ENCODE data around the gene ZFAND3.

Gene ZFAND3

GRCh38 chr6:37820718-37821079, 1.2 kb downstream of the ZFAND3 start:
- DNase-seq (ENCODE audit: low read depth, low spot score), result no peak
- Histone ChIP-seq H3K9me3 (ENCODE audit: insufficient read depth, low read length) (no peaks in the 10 kb centered on the region), H3K36me3 (ENCODE audit: insufficient read depth, insufficient read length, low read length) (no peaks in the 10 kb centered on the region), H3K27me3 (ENCODE audit: insufficient read depth, insufficient read length) (no peaks in the 10 kb centered on the region), H3K9ac (ENCODE audit: insufficient read length, low read depth) (peak overlapping the region; percentile 66), H3K4me1 (ENCODE audit: insufficient read depth, insufficient read length) (no peaks in the 10 kb centered on the region), H3K4me3 (ENCODE audit: insufficient read length, low read depth) (peak overlapping the region; percentile 59)
- TF ChIP-seq SUZ12 (IDR thresholded peaks at IDR 0.05; ENCODE audit: extremely low read depth, insufficient read depth, insufficient read length) (no peak), YY1 (IDR thresholded peaks at IDR 0.05; ENCODE audit: insufficient read depth, insufficient read length) (no peak), ZNF274 (IDR thresholded peaks at IDR 0.05; ENCODE audit: low read depth, low read length) (no peak)

- no peak for TF ChIP-seq YY1 (IDR thresholded peaks at IDR 0.05; ENCODE audit: insufficient read depth, insufficient read length)
- TF ChIP-seq SUZ12 (IDR thresholded peaks at IDR 0.05; ENCODE audit: extremely low read depth, insufficient read depth, insufficient read length), result no peak
- no peak for TF ChIP-seq ZNF274 (IDR thresholded peaks at IDR 0.05; ENCODE audit: low read depth, low read length)
- Histone ChIP-seq H3K4me1 (ENCODE audit: insufficient read depth, insufficient read length) (no peaks in the 10 kb centered on the region), H3K9ac (ENCODE audit: insufficient read length, low read depth) (no peak overlapping the region), H3K9me3 (ENCODE audit: insufficient read depth, low read length) (no peaks in the 10 kb centered on the region), H3K27me3 (ENCODE audit: insufficient read depth, insufficient read length) (no peaks in the 10 kb centered on the region), H3K36me3 (ENCODE audit: insufficient read depth, insufficient read length, low read length) (no peaks in the 10 kb centered on the region), H3K4me3 (ENCODE audit: insufficient read length, low read depth) (no peak overlapping the region)
- DNase-seq (ENCODE audit: low read depth, low spot score), result no peak
Observed at GRCh38 chr6:37821446-37821845, 1.9 kb downstream of the ZFAND3 start.

DNA sequence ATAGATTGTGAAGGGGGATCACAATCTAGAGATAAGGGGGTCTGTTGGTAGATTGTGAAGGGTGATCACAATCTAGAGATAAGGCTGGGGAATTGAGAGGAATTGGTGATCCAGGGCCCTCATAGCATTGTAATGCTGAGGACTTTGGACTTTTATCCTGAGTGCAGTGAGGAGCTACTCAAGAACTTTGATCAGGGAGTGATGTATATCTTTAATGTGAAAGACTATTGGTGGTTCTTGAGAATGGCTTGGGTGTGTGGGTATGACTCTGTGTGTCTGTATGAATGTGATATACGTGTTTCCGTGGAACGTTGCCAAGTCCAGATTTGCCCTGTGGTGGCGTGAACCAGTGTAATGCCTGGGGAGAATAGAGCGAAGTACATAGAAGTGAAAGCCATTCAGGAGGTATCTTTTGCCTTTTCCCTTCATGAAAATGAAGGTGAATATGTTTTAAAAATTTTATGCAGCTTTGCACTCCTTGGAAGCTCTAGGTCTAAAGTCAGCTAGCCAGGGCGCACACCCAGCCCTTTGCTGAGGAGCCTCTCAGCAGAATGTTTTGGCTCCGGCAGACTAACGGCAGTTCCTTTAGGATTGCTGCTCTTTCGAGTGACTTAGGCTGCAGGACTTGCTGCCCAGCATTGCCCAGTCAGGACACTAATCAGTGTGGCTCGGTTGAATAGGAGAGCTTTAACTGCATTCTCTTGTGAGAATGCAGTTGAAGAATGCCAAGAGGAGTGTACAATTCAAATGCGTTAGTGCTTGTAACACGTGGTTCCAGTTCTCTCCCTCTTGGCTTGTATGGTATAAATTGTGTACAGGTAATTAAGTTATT, 3.5 kb downstream of the ZFAND3 start:
- no peaks in the 10 kb centered on the region for H3K36me3 ChIP-seq (ENCODE audit: insufficient read depth, insufficient read length, low read length)
- no peaks in the 10 kb centered on the region for H3K9me3 ChIP-seq (ENCODE audit: insufficient read depth, low read length)
- DNase-seq (ENCODE audit: low read depth, low spot score), result no peak
- no peak overlapping the region for H3K9ac ChIP-seq (ENCODE audit: insufficient read length, low read depth)
- TF ChIP-seq YY1 (IDR thresholded peaks at IDR 0.05; ENCODE audit: insufficient read depth, insufficient read length) (no peak), ZNF274 (IDR thresholded peaks at IDR 0.05; ENCODE audit: low read depth, low read length) (no peak)
- no peaks in the 10 kb centered on the region for H3K4me1 ChIP-seq (ENCODE audit: insufficient read depth, insufficient read length)
- no peak overlapping the region for H3K4me3 ChIP-seq (ENCODE audit: insufficient read length, low read depth)
- H3K27me3 ChIP-seq (ENCODE audit: insufficient read depth, insufficient read length), result no peaks in the 10 kb centered on the region

GRCh38 chr6:37824170-37824569, 4.6 kb downstream of the ZFAND3 start:
- H3K4me3 ChIP-seq (ENCODE audit: insufficient read length, low read depth), result no peak overlapping the region
- H3K36me3 ChIP-seq (ENCODE audit: insufficient read depth, insufficient read length, low read length), result no peaks in the 10 kb centered on the region
- no peak for DNase-seq (ENCODE audit: low read depth, low spot score)
- no peaks in the 10 kb centered on the region for H3K9me3 ChIP-seq (ENCODE audit: insufficient read depth, low read length)
- H3K4me1 ChIP-seq (ENCODE audit: insufficient read depth, insufficient read length), result no peaks in the 10 kb centered on the region
- no peaks in the 10 kb centered on the region for H3K27me3 ChIP-seq (ENCODE audit: insufficient read depth, insufficient read length)
- H3K9ac ChIP-seq (ENCODE audit: insufficient read length, low read depth), result no peak overlapping the region
- no peak for TF ChIP-seq SUZ12 (IDR thresholded peaks at IDR 0.05; ENCODE audit: extremely low read depth, insufficient read depth, insufficient read length)
- TF ChIP-seq YY1 (IDR thresholded peaks at IDR 0.05; ENCODE audit: insufficient read depth, insufficient read length), result no peak
- no peak for TF ChIP-seq ZNF274 (IDR thresholded peaks at IDR 0.05; ENCODE audit: low read depth, low read length)

DNA sequence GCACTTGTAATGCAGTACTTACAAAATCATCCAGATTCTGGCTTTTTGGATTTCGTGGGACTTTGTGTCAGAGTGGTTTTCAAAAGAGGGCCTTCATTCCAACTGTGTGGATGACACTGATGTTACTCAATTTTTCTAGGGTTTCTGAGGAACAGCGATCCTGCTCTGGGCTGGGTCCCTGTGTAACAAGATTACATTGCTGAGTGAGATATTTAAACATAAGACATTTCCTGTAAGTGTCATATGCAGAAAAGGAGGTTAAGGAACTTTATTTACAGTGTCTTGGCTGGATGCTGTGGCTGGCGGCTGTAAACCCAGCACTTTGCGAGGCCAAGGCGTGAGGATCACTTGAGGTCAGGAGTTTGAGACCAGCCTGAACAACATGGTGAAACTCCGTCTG, 6.7 kb downstream of the ZFAND3 start:
- H3K36me3 ChIP-seq (ENCODE audit: insufficient read depth, insufficient read length, low read length), result peaks cover 3% of the 10 kb centered on the region
- no peak overlapping the region for H3K4me3 ChIP-seq (ENCODE audit: insufficient read length, low read depth)
- H3K9ac ChIP-seq (ENCODE audit: insufficient read length, low read depth), result no peak overlapping the region
- no peaks in the 10 kb centered on the region for H3K9me3 ChIP-seq (ENCODE audit: insufficient read depth, low read length)
- H3K4me1 ChIP-seq (ENCODE audit: insufficient read depth, insufficient read length), result no peaks in the 10 kb centered on the region
- H3K27me3 ChIP-seq (ENCODE audit: insufficient read depth, insufficient read length), result no peaks in the 10 kb centered on the region
- TF ChIP-seq ZNF274 (IDR thresholded peaks at IDR 0.05; ENCODE audit: low read depth, low read length) (no peak), YY1 (IDR thresholded peaks at IDR 0.05; ENCODE audit: insufficient read depth, insufficient read length) (no peak), SUZ12 (IDR thresholded peaks at IDR 0.05; ENCODE audit: extremely low read depth, insufficient read depth, insufficient read length) (no peak)
- DNase-seq (ENCODE audit: low read depth, low spot score), result no peak

DNA sequence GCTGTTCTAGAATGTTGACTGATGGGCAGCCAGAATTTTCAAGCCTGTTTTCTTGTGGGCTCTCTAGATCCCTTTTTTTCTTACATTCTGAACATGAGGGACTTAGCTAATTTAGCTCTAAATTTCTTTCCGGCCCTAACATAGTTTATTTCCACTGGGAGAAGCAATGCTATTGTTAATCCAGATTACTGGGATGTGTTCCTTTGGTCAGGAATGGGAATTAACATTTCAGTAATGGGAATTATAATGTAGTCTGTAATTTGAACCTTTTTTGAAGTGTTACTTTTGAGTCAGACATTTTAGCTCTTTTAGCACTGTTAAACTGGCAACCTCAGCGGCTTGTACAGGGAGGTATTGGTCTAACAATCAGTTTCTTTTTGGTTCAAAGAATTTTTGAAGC, 7.5 kb downstream of the ZFAND3 start:
- Histone ChIP-seq H3K9ac (ENCODE audit: insufficient read length, low read depth) (no peak overlapping the region), H3K27me3 (ENCODE audit: insufficient read depth, insufficient read length) (no peaks in the 10 kb centered on the region), H3K4me1 (ENCODE audit: insufficient read depth, insufficient read length) (no peaks in the 10 kb centered on the region), H3K9me3 (ENCODE audit: insufficient read depth, low read length) (no peaks in the 10 kb centered on the region), H3K4me3 (ENCODE audit: insufficient read length, low read depth) (no peak overlapping the region), H3K36me3 (ENCODE audit: insufficient read depth, insufficient read length, low read length) (peaks cover 3% of the 10 kb centered on the region)
- DNase-seq (ENCODE audit: low read depth, low spot score), result no peak
- TF ChIP-seq SUZ12 (IDR thresholded peaks at IDR 0.05; ENCODE audit: extremely low read depth, insufficient read depth, insufficient read length), result no peak
- TF ChIP-seq YY1 (IDR thresholded peaks at IDR 0.05; ENCODE audit: insufficient read depth, insufficient read length), result no peak
- TF ChIP-seq ZNF274 (IDR thresholded peaks at IDR 0.05; ENCODE audit: low read depth, low read length), result no peak

DNA sequence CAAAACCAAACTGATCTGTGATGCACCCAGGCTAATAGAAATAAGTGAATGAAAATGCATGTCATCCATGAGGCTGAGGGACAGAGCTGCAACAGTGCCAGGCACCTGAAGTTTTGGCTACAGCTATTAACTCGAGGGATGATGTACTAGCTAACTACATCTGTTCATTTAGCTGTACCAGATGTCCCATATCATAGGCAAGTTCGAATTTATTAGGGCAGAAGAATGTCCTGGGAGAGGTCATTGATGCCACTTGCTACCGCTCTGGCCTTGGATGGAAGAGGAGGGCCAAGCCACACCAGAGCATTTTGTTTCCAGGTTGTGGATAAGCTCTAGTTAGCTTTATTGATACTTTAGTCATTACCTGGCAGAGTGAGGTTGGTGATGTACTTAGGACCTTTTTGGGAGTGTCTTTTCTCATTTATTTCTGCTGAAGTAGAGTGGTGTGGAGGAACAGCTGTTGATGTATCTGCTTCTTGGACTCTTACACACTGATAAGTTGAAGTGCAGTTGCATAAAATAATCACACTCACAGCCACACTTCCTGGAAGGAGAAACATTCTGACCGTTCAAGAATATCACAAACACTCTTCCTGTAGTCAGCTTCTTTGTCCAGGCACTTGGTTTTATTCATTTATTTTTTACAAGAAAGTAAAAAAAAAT, 8.2 kb downstream of the ZFAND3 start:
- TF ChIP-seq SUZ12 (IDR thresholded peaks at IDR 0.05; ENCODE audit: extremely low read depth, insufficient read depth, insufficient read length) (no peak), YY1 (IDR thresholded peaks at IDR 0.05; ENCODE audit: insufficient read depth, insufficient read length) (no peak), ZNF274 (IDR thresholded peaks at IDR 0.05; ENCODE audit: low read depth, low read length) (no peak)
- no peaks in the 10 kb centered on the region for H3K27me3 ChIP-seq (ENCODE audit: insufficient read depth, insufficient read length)
- H3K9ac ChIP-seq (ENCODE audit: insufficient read length, low read depth), result no peak overlapping the region
- H3K4me3 ChIP-seq (ENCODE audit: insufficient read length, low read depth), result no peak overlapping the region
- H3K9me3 ChIP-seq (ENCODE audit: insufficient read depth, low read length), result no peaks in the 10 kb centered on the region
- peaks cover 4% of the 10 kb centered on the region for H3K36me3 ChIP-seq (ENCODE audit: insufficient read depth, insufficient read length, low read length)
- no peak for DNase-seq (ENCODE audit: low read depth, low spot score)
- H3K4me1 ChIP-seq (ENCODE audit: insufficient read depth, insufficient read length), result no peaks in the 10 kb centered on the region

All from NT2/D1 (cell line).